Stimulated activated naive CD8-positive, alpha-beta T cell treated with anti-CD3 and anti-CD28 coated beads, Interleukin-15, Interleukin-2, amounts not matched to agents 100 ng/mL and 50 ng/mL, for 24 hours (primary cell): ENCODE data around the gene IQUB.
"Not testable (repeated sequence)": the region's sequence is repeated elsewhere in the genome, so short reads cannot be mapped to it uniquely, and the experiment has no call there.

Experiments
- H3K27ac Mint-ChIP-seq: one replicate; pipeline ENCODE4 v1.8.0; 2021; ENCODE audit warnings: mild to moderate bottlenecking, mixed read lengths
- H3K27me3 Mint-ChIP-seq: one replicate; pipeline ENCODE4 v1.8.0; 2021; ENCODE audit warnings: mixed read lengths
- H3K36me3 Mint-ChIP-seq: one replicate; pipeline ENCODE4 v1.8.0; 2021; ENCODE audit warnings: low read depth, mixed read lengths
- H3K4me1 Mint-ChIP-seq: one replicate; pipeline ENCODE4 v1.8.0; 2021; ENCODE audit warnings: low read depth, mixed read lengths
- H3K4me3 Mint-ChIP-seq: one replicate; pipeline ENCODE4 v1.8.0; 2021; ENCODE audit warnings: mild to moderate bottlenecking, mixed read lengths
- H3K9me3 Mint-ChIP-seq: one replicate; pipeline ENCODE4 v1.8.0; 2021; ENCODE audit warnings: mixed read lengths

The IQUB gene

GRCh38 chr7:123485721-123486120, 48.7 kb downstream of the IQUB start:
- Mint-ChIP-seq H3K27ac (no peak overlapping the region), H3K36me3 (no peaks in the 10 kb centered on the region), H3K27me3 (peaks cover 19% of the 10 kb centered on the region)

GRCh38 chr7:123485187-123485586, 49.2 kb downstream of the IQUB start:
- Mint-ChIP-seq H3K36me3 (no peaks in the 10 kb centered on the region), H3K27me3 (peaks cover 22% of the 10 kb centered on the region), H3K9me3 (no peaks in the 10 kb centered on the region), H3K4me1 (no peaks in the 10 kb centered on the region), H3K27ac (no peak overlapping the region), H3K4me3 (no peak overlapping the region)

More at GRCh38 chr7:123485721-123486120, 48.7 kb downstream of the IQUB start:
- H3K9me3 Mint-ChIP-seq = no peaks in the 10 kb centered on the region
- no peaks in the 10 kb centered on the region for H3K4me1 Mint-ChIP-seq
- H3K4me3 Mint-ChIP-seq = no peak overlapping the region

- H3K4me3 Mint-ChIP-seq = no peak overlapping the region
- no peaks in the 10 kb centered on the region for H3K4me1 Mint-ChIP-seq
- H3K36me3 Mint-ChIP-seq = no peaks in the 10 kb centered on the region
These were observed 50.2 kb downstream of the IQUB start for GRCh38 chr7:123484199-123484598.

GRCh38 chr7:123480107-123480506, 54.3 kb downstream of the IQUB start:
- Mint-ChIP-seq H3K9me3 (peaks cover 4% of the 10 kb centered on the region), H3K4me1 (no peaks in the 10 kb centered on the region), H3K4me3 (no peak overlapping the region), H3K27me3 (peaks cover 37% of the 10 kb centered on the region), H3K36me3 (no peaks in the 10 kb centered on the region), H3K27ac (no peak overlapping the region)

More at GRCh38 chr7:123484199-123484598, 50.2 kb downstream of the IQUB start:
- H3K9me3 Mint-ChIP-seq = no peaks in the 10 kb centered on the region
- H3K27ac Mint-ChIP-seq = no peak overlapping the region
- peaks cover 22% of the 10 kb centered on the region for H3K27me3 Mint-ChIP-seq

- H3K4me3 Mint-ChIP-seq, H3K36me3 Mint-ChIP-seq, H3K27ac Mint-ChIP-seq, H3K4me1 Mint-ChIP-seq, H3K9me3 Mint-ChIP-seq: not testable (repeated sequence)
- H3K27me3 Mint-ChIP-seq = peaks cover 31% of the 10 kb centered on the region
These were observed 56.3 kb downstream of the IQUB start for GRCh38 chr7:123478056-123478455.

GRCh38 chr7:123472750-123473445, 61.5 kb downstream of the IQUB start:
- Mint-ChIP-seq H3K36me3 (no peaks in the 10 kb centered on the region), H3K4me1 (no peaks in the 10 kb centered on the region), H3K4me3 (no peak overlapping the region), H3K27ac (no peak overlapping the region), H3K27me3 (peaks cover 20% of the 10 kb centered on the region), H3K9me3 (peaks cover 4% of the 10 kb centered on the region)

GRCh38 chr7:123472327-123472726, 62.1 kb downstream of the IQUB start:
- H3K27me3 Mint-ChIP-seq = peaks cover 15% of the 10 kb centered on the region
- no peak overlapping the region for H3K27ac Mint-ChIP-seq
- H3K36me3 Mint-ChIP-seq = no peaks in the 10 kb centered on the region
- no peaks in the 10 kb centered on the region for H3K4me1 Mint-ChIP-seq
- H3K9me3 Mint-ChIP-seq = peaks cover 4% of the 10 kb centered on the region
- H3K4me3 Mint-ChIP-seq = no peak overlapping the region

- H3K4me3 Mint-ChIP-seq = no peak overlapping the region
- H3K9me3 Mint-ChIP-seq = no peaks in the 10 kb centered on the region
- peaks cover 3% of the 10 kb centered on the region for H3K27me3 Mint-ChIP-seq
- H3K27ac Mint-ChIP-seq = no peak overlapping the region
- H3K4me1 Mint-ChIP-seq = no peaks in the 10 kb centered on the region
- H3K36me3 Mint-ChIP-seq = no peaks in the 10 kb centered on the region
These were observed 66.1 kb downstream of the IQUB start for GRCh38 chr7:123468303-123468702.

GRCh38 chr7:123463890-123464289, 70.5 kb downstream of the IQUB start:
- no peaks in the 10 kb centered on the region for H3K27me3 Mint-ChIP-seq
- H3K4me1 Mint-ChIP-seq = no peaks in the 10 kb centered on the region
- no peak overlapping the region for H3K27ac Mint-ChIP-seq
- H3K9me3 Mint-ChIP-seq = no peaks in the 10 kb centered on the region
- H3K4me3 Mint-ChIP-seq = no peak overlapping the region
- no peaks in the 10 kb centered on the region for H3K36me3 Mint-ChIP-seq

GRCh38 chr7:123460616-123461015, 73.8 kb downstream of the IQUB start:
- no peak overlapping the region for H3K4me3 Mint-ChIP-seq
- no peaks in the 10 kb centered on the region for H3K27me3 Mint-ChIP-seq
- no peaks in the 10 kb centered on the region for H3K36me3 Mint-ChIP-seq
- H3K9me3 Mint-ChIP-seq = no peaks in the 10 kb centered on the region
- H3K4me1 Mint-ChIP-seq = no peaks in the 10 kb centered on the region
- no peak overlapping the region for H3K27ac Mint-ChIP-seq

- no peak overlapping the region for H3K27ac Mint-ChIP-seq
- H3K4me1 Mint-ChIP-seq = no peaks in the 10 kb centered on the region
- no peaks in the 10 kb centered on the region for H3K27me3 Mint-ChIP-seq
- H3K36me3 Mint-ChIP-seq = no peaks in the 10 kb centered on the region
- peaks cover 4% of the 10 kb centered on the region for H3K9me3 Mint-ChIP-seq
- no peak overlapping the region for H3K4me3 Mint-ChIP-seq
These were observed 78.4 kb downstream of the IQUB start for GRCh38 chr7:123455965-123456470.

- Mint-ChIP-seq H3K36me3 (no peaks in the 10 kb centered on the region), H3K4me1 (no peaks in the 10 kb centered on the region), H3K27ac (no peak overlapping the region), H3K4me3 (no peak overlapping the region), H3K9me3 (no peaks in the 10 kb centered on the region), H3K27me3 (no peaks in the 10 kb centered on the region)
These were observed 94.3 kb downstream of the IQUB start for GRCh38 chr7:123440101-123440548.

GRCh38 chr7:123439191-123439590, 95.2 kb downstream of the IQUB start:
- Mint-ChIP-seq H3K9me3 (no peaks in the 10 kb centered on the region), H3K4me1 (no peaks in the 10 kb centered on the region), H3K36me3 (no peaks in the 10 kb centered on the region), H3K4me3 (no peak overlapping the region), H3K27ac (no peak overlapping the region), H3K27me3 (no peaks in the 10 kb centered on the region)

- Mint-ChIP-seq H3K9me3 (no peaks in the 10 kb centered on the region), H3K36me3 (no peaks in the 10 kb centered on the region), H3K27ac (no peak overlapping the region), H3K27me3 (no peaks in the 10 kb centered on the region), H3K4me3 (no peak overlapping the region), H3K4me1 (no peaks in the 10 kb centered on the region)
These were observed 96.9 kb downstream of the IQUB start for GRCh38 chr7:123437447-123437995.

GRCh38 chr7:123435080-123435700, 99.2 kb downstream of the IQUB start:
- Mint-ChIP-seq H3K27ac (no peak overlapping the region), H3K4me1 (no peaks in the 10 kb centered on the region), H3K9me3 (no peaks in the 10 kb centered on the region), H3K27me3 (no peaks in the 10 kb centered on the region), H3K4me3 (no peak overlapping the region), H3K36me3 (no peaks in the 10 kb centered on the region)
